Vagina (tissue), 2 donors: Measurements from ENCODE around the gene LCN1.
"Not testable (repeated sequence)": the region's sequence is repeated elsewhere in the genome, so short reads cannot be mapped to it uniquely, and the experiment has no call there.

Experiments
- CTCF ChIP-seq, 3 experiments: fragments of 450-650 bp in 2 of 3; fragments of 200-600 bp in 1 of 3; sonication (generic) in 1 of 3; IDR thresholded peaks; one replicate each; pipeline ENCODE4 v1.5.1; 2017 to 2019; ENCODE audit warnings: antibody characterized with exemption in 3 of 3, mild to moderate bottlenecking in 2 of 3, moderate library complexity in 2 of 3
- POLR2A ChIP-seq, 2 donors: fragments of 450-650 bp; IDR thresholded peaks; one replicate each; pipeline ENCODE4 v1.6.1; 2017; ENCODE audit warnings: antibody characterized with exemption in 2 of 2, mild to moderate bottlenecking in 2 of 2, moderate library complexity in 2 of 2

GRCh38 chr9:135534826-135535225 is 13.6 kb downstream of the LCN1 start:
- TF ChIP-seq CTCF, POLR2A (IDR thresholded peaks at IDR 0.05): not testable (repeated sequence)
